Hematopoietic multipotent progenitor cell (in vitro differentiated cells): ENCODE measurements around the gene LRRC34. TPM values are rescaled to one million over a fixed set of nuclear protein-coding genes. Genes with fewer than 3 reads are reported as not detected.
A peak's percentile ranks its signal among the peaks of the same experiment; 100 is the strongest.

Experiments
- DNase-seq, 3 donors: peaks; one replicate each; pipeline ENCODE4 v3.0.0-alpha.2; 2011 to 2015; ENCODE audit warnings: low read depth in 2 of 3, low spot score in 2 of 3
- total RNA-seq: library from RNA; depleted of rRNA; stranded (reverse); fragments of >200 nt; gene quantifications from one replicate; pipeline ENCODE4 v1.2.3, GENCODE V29; 2012

Gene LRRC34, protein sequence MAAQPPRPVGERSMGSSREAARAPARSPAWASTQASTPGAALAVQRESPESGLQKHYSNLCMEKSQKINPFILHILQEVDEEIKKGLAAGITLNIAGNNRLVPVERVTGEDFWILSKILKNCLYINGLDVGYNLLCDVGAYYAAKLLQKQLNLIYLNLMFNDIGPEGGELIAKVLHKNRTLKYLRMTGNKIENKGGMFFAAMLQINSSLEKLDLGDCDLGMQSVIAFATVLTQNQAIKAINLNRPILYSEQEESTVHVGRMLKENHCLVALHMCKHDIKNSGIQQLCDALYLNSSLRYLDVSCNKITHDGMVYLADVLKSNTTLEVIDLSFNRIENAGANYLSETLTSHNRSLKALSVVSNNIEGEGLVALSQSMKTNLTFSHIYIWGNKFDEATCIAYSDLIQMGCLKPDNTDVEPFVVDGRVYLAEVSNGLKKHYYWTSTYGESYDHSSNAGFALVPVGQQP
- 6.7 TPM for total RNA-seq

DNA sequence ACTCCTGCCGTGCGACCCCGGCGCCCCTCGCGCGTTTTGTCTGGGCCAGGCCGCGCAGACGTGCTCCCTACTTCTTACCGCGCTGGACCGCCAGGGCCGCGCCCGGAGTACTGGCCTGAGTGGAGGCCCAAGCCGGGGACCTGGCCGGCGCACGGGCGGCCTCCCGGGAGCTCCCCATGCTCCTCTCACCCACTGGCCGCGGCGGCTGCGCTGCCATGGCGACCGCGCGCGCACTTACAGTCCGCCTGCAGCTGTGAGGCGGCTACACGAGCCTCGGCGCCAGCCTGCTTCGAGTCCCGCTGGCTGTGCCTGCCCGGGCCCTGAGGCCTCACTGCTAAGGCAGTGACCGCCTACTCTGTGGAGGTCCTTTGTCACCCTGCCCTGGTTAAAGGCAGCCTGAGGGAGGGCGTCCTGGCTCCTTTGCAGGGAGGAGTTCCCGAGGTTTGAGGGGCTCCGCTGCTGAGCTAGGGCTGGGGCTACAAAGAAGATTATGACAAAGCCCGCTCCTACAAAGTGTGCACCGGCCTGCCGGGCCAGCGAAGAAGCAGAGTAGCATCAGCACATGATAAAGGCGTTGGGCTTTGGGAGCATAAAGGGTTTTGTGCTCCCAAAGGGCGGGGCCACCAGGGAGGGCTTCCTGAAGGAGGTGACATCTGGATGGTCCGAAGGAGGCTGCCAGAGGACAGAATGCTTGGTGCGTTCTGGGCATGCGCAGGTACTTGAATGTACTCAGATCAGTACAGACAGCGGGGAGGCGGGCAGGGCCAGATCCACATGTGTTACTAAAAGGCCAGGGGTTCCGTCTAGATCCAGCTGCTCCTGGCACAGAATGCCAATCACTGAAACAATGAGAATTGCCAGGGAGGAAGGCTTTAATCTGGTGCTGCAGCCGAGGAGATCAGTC lies at the start of gene LRRC34, which contains the start of gene LRRIQ4:
TSS of gene LRRC34 (minus strand) at position 573 of the 904 bp plus-strand sequence. CDS start at position 217, 356 bp downstream.
TSS of gene LRRIQ4 (plus strand) at position 539 of the 904 bp plus-strand sequence. CDS start 9,052 bp downstream, outside the sequence.
- DNase-seq: peak; percentile 24 to 74 (median 59)

DNA sequence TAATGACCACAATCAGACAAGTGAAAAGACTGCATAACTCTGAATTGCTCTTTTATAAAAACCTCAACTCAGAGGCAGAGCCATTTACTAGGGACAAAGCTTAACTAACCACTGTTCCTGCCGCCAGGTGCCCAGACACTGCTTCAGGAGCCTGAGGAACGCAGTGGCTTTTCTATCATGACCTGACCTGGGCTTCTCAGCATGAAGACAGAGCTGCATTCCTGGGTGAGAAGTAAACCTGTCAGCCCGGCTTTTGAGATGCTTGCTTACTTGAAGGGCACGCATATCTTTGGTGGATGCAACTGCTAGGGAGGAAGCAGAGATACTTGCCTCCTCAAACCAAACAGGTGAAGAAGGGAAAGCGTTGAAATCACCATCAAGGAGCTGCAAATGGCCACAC lies 49.2 kb upstream of the LRRC34 start:
- DNase-seq: no peak

DNA sequence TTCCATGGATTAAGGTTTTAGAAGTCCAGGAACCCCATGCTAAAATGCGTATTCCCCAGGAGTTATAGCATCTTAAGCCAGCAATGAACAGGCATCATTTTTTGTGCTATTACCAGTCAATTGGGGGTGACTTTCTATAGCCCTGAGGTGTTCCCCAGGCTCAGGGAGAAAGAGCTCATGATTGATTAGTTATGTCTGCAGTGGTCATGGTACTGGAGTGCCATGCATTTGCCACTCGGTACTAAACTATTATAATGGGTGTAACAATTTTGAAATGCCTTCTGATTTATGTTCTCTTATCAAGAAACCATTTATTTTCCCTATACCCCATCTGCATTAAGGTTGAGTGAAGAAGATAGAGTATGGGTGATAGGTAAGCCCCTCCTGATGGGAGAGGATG lies 45.1 kb upstream of the LRRC34 start:
- no peak for DNase-seq

DNA sequence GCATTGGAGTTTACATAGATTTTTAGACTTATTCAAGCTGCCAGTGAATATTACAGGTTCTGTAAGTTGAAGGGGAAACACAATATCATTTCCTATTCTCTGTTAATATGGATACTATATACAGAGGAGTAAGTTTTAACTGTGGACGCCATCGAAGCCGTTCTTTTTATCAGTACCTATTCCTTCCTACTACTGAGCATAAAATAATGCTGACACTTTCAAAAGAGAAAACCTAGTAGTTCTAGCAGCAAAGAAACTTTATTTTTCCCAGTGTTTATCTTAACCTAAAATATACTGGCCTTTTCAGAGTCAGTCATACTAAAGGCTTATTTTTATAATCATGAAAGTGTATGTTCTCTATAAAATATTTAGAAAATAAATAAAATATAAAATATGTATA lies 42.8 kb upstream of the LRRC34 start:
- no peak for DNase-seq

DNA sequence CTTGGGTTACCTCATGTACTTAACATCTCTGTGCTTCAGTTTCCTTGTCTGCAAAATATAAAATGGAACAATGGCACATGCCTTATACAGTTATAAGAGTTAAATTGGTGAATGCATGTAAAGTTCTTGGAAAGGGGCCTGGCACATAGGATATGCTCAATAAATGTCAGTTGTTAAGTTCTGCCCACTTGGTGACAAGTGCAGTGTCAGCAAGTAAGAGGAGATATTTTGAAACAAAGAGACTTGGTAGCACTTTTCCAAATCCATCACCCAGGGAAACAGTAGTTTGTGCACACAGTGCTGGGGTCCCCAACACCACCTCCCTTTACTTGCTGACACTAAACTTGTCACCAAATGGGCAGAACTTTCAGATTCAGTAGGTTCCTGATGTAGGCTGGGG lies 37.9 kb upstream of the LRRC34 start:
- DNase-seq: no peak

DNA sequence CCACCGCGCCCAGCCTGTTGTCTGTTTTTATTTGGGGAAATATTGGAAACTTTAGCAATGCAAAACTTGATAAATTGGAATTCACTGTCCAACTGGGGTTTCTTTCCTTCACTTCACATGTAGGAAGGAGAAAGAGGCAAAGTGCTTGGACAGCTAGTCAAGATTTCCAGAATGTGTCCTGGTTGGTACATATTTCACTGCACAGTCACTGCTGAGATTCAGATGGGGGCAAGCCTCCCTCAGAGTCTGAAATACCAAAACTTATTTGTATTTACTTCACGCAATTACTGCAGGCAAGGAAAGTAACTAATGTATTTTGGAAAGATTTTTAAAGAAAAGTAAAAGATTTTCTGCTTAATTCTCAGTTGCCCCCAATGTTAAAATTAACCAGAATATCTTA lies 36.0 kb upstream of the LRRC34 start:
- DNase-seq: no peak

DNA sequence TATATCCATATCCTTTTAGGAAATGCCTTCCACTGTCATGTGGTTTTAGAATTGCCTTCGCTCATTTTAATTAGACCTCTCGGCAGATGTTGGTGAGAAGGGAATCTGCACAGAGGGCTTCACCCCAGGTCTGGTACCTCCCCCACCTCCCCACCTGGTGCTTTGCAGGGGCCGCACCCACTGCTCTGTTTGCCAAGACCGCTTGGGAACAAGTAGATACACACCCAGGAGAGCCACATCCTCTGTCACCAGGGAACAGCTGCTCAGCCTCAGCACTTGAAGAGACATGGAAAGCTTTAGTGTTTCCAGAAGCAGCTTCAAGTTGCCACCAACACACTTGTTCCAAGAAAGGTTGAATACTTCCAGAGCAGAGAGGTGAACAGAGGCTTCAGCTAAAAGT lies 35.2 kb upstream of the LRRC34 start:
- DNase-seq: no peak

DNA sequence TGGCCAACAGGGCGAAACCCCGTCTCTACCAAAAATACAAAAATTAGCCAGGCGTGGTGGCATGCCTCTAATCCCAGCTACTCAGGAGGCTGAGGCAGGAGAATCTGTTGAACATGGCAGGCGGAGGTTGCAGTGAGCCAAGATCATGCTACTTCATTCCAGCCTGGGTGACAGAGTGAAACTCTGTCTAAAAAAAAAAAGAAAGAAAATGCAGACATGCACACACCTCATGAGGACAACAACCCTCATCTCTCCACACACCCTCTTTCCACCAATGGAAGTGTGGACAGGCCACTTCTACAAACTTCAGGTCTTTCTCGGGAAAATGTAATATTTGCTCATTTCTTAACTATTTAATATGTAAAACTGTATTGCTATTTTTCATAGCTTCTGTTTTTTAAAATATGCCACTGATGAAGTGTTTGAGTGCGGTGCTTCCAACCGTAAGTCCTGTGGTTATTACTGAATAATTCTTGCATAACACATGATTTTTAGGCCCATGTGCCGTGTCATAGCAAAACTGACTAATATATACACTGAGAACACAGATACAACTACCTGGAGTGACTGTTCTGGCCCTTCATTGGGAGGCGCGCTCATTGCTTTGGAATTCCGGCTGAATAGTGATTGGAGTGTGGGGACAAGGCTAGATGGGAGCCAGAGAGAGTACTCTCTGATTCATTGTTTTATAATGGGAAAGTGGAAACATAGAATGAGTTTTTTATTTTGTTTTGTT lies 33.9 kb upstream of the LRRC34 start:
- no peak for DNase-seq

DNA sequence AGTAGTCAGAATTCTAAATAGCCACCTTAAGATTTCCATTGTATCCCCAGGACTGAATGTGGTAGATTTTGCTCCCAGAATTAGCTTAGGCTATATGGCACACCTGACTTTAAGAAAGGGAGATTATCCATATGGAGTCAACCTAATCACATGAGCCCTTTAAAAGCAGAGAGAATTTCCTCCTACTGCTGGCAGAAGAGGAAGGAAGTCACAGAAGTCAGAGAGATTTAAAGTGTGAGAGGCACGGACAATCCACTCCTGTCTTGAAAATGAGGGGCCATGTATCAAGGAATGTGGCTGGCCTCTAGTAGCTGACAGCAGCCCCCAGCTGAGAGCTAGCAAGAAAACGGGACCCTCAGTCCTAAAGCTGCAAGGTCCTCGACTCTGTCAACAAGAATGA lies 30.3 kb upstream of the LRRC34 start:
- no peak for DNase-seq

DNA sequence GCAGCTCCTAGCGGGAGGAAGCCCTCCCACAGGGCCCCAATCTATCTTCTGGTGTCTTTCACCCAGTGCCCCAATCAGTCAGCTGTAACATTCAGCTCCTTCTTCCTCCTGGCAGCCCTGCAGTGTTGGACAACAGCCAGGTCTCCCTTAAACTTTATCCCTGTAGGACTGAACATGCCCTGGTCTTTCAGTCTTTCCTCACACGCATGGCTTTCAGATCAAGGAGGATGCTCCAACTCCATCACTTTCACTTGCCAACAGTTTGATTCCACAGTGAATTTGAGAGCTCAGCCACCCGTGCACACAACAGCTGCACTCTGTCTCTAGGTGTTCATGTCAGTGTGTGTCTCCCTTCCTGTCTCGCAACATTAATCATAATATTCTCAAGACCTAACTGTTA lies 28.5 kb upstream of the LRRC34 start:
- no peak for DNase-seq

DNA sequence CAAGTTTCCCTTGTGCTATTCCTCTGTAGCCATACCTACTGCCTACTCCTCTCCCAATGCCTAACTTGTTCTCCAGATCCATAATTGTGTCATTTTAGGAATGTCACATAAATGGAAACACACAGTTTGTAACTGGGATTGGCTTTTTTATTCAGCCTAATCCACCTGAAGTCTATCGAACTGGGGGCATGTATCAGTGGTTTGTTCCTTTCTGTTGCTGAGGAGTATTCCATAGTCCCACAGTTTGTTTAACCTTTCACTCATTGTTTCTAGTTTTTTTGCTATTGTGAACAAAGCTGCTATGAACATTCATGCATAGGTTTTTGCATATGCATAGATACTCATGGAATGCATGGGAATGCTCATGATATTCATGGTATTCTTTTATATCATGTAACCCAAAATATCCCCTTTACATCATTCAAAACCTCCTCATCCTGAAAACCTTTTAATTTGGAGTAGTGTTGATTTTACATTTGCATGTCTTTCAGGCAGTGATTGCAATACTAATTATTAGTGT lies 25.9 kb upstream of the LRRC34 start:
- no peak for DNase-seq

DNA sequence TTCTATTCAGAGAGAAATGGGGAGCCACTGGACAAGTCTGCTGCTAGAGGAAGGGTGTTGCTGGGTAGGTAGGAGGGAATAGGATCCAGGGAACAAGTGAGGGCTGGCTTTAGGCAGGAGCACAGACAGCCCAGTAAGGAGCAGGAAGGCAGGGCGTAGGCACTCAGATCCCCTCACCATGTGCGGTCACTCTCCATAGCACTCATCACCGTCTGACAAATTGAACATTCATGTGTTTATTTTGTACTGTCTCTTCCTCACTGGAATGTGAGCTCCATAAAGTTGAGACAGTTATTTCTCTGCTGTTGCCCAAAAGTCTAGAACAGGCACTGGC lies 24.2 kb upstream of the LRRC34 start:
- no peak for DNase-seq

DNA sequence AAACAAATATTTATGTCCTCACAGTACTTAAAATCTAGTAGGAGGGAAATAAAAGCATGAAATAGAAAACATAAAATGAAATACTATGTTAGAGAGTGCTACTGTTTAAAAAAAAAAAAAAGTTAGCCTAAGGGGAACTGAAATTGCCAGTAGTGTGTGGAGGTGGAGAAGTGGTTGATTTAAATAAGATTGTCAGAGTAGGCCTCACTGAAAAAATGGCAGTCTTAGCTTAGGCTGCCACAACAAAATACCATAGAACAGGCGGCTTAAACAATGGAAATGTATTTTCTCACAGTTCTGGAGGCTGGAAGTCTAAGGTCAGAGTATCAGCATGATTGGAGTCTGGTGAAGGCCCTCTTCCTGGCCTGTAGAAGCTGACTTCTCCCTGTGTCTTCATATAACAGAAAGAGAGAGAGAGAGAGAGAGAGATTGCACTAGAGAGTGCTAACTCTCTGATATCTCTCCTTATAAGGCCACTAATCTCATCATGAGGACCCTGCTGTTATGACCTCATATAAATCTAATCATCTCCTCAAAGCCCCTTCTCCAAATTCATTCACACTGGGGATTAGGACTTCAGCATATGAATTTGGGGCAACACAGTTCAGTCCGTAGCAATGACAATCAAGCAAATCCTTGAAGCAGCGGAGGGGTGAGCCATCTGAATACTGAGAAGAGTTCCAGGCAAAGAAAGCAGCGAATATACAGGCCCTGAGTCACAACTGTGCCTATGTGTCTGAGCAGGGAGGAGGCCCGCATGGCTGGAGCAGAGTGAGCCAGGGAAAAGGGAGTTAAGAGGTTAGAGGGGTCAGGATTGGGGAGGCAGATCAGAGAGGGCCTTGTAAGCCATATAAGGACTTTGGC lies 23.6 kb upstream of the LRRC34 start:
- DNase-seq: no peak

DNA sequence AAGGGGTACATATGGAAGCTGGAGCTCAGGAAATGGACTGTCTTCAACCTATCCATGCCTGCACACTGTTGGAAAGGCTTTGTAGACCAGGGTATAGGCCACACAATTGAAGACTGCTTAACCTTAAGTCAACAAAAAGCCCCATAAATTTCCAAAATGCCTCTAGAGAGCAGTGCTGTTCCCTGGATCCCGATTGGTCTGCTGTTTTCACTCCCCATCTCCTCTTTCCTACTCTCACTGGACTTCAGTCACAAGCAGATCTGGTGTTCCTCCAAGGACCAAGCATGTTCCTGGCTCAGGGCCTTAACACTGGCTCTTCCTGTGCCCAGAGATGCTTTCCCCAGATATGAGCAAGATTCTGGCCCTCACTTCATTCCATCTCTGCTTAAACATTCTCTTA lies 22.8 kb upstream of the LRRC34 start:
- no peak for DNase-seq

DNA sequence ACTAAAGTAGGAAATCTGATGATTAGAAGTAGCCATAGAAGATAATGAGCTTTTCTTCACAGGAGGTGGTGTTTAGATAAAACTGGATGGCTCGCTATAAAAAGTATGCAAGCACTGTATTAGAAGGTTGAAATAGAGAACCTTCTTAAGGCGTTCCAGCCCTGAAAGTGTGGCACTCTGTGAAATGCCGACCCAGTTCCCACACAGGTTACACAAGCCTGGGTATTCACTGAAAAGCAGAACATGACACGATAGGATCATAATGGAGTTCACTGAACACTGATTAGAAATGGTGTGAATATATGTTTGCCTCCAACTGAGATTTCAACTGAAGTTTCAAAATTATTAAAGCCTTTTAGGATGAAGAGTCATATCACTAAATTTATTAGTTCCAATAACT lies 15.0 kb upstream of the LRRC34 start:
- no peak for DNase-seq

DNA sequence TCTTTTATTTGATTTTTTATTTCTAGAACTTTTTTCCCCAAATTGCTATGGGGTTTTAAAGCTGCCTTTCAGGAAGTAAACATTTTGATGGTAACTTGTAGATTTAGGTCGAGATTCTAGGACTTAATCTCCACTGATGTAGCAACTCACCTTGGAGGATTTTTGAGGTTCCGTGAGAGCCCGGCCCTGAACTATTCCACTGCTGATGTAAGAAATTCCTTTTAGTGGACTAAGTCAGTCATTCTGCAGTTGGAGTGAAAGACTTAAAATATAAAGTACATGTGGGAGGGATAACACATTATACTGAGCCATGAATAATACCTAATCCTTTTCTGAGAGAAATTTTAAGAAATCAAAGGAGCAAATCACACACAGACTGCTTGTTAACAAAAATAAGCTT lies 12.6 kb upstream of the LRRC34 start:
- DNase-seq: no peak

DNA sequence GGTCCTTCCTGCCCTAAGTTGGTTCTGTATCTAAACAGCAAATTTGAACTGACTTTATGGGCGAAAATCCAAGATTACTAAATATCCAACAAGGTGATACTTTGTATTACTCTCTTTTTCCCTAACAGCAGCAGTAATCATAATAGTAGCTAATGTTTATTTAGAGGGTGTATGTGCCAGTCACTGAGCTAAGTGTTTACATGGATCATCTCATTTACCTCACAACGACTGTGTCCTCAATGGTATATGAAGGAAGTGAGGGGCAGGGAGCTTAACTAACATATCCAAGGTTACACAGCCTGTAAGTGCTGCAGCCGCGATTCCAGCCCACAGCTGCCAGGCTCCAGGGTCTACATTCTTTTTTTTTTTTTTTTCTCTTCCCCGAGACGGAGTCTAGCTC lies 10.3 kb upstream of the LRRC34 start:
- DNase-seq: no peak

DNA sequence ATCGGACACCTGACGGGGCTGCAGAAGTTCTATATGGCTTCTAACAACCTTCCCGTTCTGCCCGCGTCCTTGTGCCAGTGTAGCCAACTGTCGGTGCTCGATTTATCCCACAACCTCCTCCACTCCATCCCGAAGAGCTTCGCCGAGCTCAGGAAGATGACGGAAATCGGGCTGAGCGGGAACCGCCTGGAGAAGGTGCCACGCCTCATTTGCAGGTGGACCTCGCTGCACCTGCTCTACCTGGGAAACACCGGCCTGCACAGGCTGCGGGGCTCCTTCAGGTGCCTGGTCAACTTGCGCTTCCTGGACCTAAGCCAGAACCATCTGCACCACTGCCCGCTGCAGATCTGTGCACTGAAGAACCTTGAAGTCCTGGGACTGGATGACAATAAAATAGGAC lies 9.8 kb upstream of the LRRC34 start:
- no peak for DNase-seq

DNA sequence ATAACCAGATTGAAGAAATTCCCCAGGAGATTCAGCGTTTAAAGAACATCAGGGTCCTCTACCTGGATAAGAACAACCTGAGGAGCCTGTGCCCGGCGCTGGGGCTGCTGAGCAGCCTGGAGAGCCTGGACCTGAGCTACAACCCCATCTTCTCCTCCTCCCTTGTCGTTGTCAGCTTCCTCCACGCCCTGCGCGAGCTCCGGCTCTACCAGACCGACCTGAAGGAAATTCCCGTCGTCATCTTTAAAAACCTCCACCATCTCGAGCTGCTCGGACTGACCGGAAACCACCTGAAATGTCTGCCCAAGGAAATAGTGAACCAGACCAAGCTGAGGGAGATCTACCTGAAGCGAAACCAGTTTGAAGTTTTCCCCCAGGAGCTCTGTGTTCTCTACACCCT lies 9.4 kb upstream of the LRRC34 start:
- DNase-seq: no peak

DNA sequence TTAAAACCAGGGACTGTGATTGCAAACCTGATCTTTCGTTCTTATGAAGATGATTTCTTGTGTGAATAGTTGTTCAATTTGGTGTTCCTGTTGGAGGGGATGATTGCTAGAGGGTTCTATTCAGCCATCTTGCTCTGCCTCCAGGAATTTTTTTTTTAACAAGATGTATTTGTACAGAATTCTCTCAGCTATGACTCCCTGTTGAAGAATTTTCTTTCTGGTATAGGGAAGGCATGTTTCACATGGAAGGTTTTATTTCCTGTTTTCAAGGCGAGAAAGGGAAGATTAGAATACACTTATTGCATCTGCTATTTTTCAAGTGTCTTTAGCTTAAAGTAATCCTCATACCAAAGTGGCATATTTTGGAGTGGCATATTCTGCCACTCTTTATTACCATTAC lies 5.6 kb upstream of the LRRC34 start:
- no peak for DNase-seq
